GM18873 (cell line): ENCODE results near the gene SDC4.
"Not testable (repeated sequence)": the region's sequence is repeated elsewhere in the genome, so short reads cannot be mapped to it uniquely, and the experiment has no call there.

ENCODE experiments used
- ATAC-seq: cut with Tn5 transposase; IDR thresholded peaks from one replicate; pipeline ENCODE4 v1.9.1; 2021; ENCODE audit warnings: mild to moderate bottlenecking, moderate library complexity, moderate number of reproducible peaks; ENCODE audit not compliant: unreplicated experiment, low FRiP score

SDC4 gene

GRCh38 chr20:45365444-45365970 is 17.3 kb upstream of the SDC4 start:
- no peak for ATAC-seq

- ATAC-seq: no peak
These were observed 15.6 kb upstream of the SDC4 start for GRCh38 chr20:45363611-45364492.

GRCh38 chr20:45362804-45363610 is 14.8 kb upstream of the SDC4 start, which contains the start of gene SYS1:
Gene SYS1 (plus strand): TSS chr20:45363156. CDS start chr20:45363532, 376 bp downstream.
- peak; percentile 70 for ATAC-seq

GRCh38 chr20:45361793-45362192 is 13.6 kb upstream of the SDC4 start:
- ATAC-seq: no peak

GRCh38 chr20:45359406-45360148 is 11.4 kb upstream of the SDC4 start:
- ATAC-seq: no peak

GRCh38 chr20:45359069-45359405 is 10.8 kb upstream of the SDC4 start:
- no peak for ATAC-seq

- no peak for ATAC-seq
These were observed 10.3 kb upstream of the SDC4 start for GRCh38 chr20:45358282-45359068.

- no peak for ATAC-seq
These were observed 7.2 kb upstream of the SDC4 start for GRCh38 chr20:45355209-45356084.

GRCh38 chr20:45354423-45355208 is 6.4 kb upstream of the SDC4 start:
- no peak for ATAC-seq

GRCh38 chr20:45353746-45354145 is 5.5 kb upstream of the SDC4 start:
- no peak for ATAC-seq

- ATAC-seq: no peak
These were observed 4.5 kb upstream of the SDC4 start for GRCh38 chr20:45352729-45353128.

GRCh38 chr20:45350795-45351194 is 2.6 kb upstream of the SDC4 start:
- ATAC-seq: not testable (repeated sequence)

GRCh38 chr20:45350217-45350616 is 2.0 kb upstream of the SDC4 start:
- no peak for ATAC-seq

- ATAC-seq: no peak
These were observed 808 bp downstream of the SDC4 start for GRCh38 chr20:45347297-45347935.

GRCh38 chr20:45346851-45347250 is 1.4 kb downstream of the SDC4 start:
- no peak for ATAC-seq

- no peak for ATAC-seq
These were observed 1.9 kb downstream of the SDC4 start for GRCh38 chr20:45346291-45346718.

- ATAC-seq: no peak
These were observed 2.9 kb downstream of the SDC4 start for GRCh38 chr20:45345104-45345936.
